HG03196 (cell line): Measurements from ENCODE around the gene ZNF695.
A peak's percentile ranks its signal among the peaks of the same experiment; 100 is the strongest.
"Not testable (repeated sequence)": the region's sequence is repeated elsewhere in the genome, so short reads cannot be mapped to it uniquely, and the experiment has no call there.

Source experiments
- ATAC-seq: cut with Tn5 transposase; IDR thresholded peaks from one replicate; pipeline ENCODE4 v1.9.1; 2021; ENCODE audit not compliant: unreplicated experiment

ZNF695 gene

GRCh38 chr1:247007511-247008405 is at the start of gene ZNF695:
Gene ZNF695 (minus strand): TSS chr1:247008057. CDS start chr1:247007908, 149 bp downstream.
- peak; percentile 100 for ATAC-seq

- ATAC-seq = no peak
Measured at GRCh38 chr1:247056071-247056470, 48.2 kb upstream of the ZNF695 start.

GRCh38 chr1:247054992-247055415 is 47.1 kb upstream of the ZNF695 start:
- no peak for ATAC-seq

- ATAC-seq = no peak
Measured at GRCh38 chr1:247047702-247048101, 39.8 kb upstream of the ZNF695 start.

GRCh38 chr1:247047260-247047659 is 39.4 kb upstream of the ZNF695 start:
- ATAC-seq = no peak

- no peak for ATAC-seq
Measured at GRCh38 chr1:247043406-247043805, 35.5 kb upstream of the ZNF695 start.

- ATAC-seq = no peak
Measured at GRCh38 chr1:247037511-247038320, 29.9 kb upstream of the ZNF695 start.

- not testable (repeated sequence) for ATAC-seq
Measured at GRCh38 chr1:247032306-247032705, 24.4 kb upstream of the ZNF695 start.

- ATAC-seq = not testable (repeated sequence)
Measured at GRCh38 chr1:247024658-247025057, 16.8 kb upstream of the ZNF695 start.

GRCh38 chr1:247013391-247013790 is 5.5 kb upstream of the ZNF695 start:
- no peak for ATAC-seq

GRCh38 chr1:247008406-247008799 is 546 bp upstream of the ZNF695 start:
- no peak for ATAC-seq

- ATAC-seq = not testable (repeated sequence)
Measured at GRCh38 chr1:247004081-247004480, 3.8 kb downstream of the ZNF695 start.

- ATAC-seq = no peak
Measured at GRCh38 chr1:246989901-246990300, 18.0 kb downstream of the ZNF695 start.

- no peak for ATAC-seq
Measured at GRCh38 chr1:246988316-246988715, 19.5 kb downstream of the ZNF695 start.

- no peak for ATAC-seq
Measured at GRCh38 chr1:246987083-246987690, 20.7 kb downstream of the ZNF695 start.

- no peak for ATAC-seq
Measured at GRCh38 chr1:246978785-246979184, 29.1 kb downstream of the ZNF695 start.

GRCh38 chr1:246978281-246978680 is 29.6 kb downstream of the ZNF695 start:
- ATAC-seq = no peak

GRCh38 chr1:246971969-246972368 is 35.9 kb downstream of the ZNF695 start:
- no peak for ATAC-seq

- no peak for ATAC-seq
Measured at GRCh38 chr1:246971090-246971721, 36.7 kb downstream of the ZNF695 start.

GRCh38 chr1:246969621-246970020 is 38.2 kb downstream of the ZNF695 start:
- no peak for ATAC-seq

- no peak for ATAC-seq
Measured at GRCh38 chr1:246966502-246966901, 41.4 kb downstream of the ZNF695 start.
